HL-60 (cell line): ENCODE data around the gene MED4.

ENCODE experiments used
- DNase-seq, 2 experiments: peaks; one replicate each; pipeline ENCODE4 v3.0.0-alpha.2; 2010 to 2020; ENCODE audit warnings: low read depth in 1 of 2, low spot score in 1 of 2
- H3K27ac ChIP-seq: fragments of 250-450 bp; sonication (Bioruptor Pico); replicated peaks from 2 replicates; pipeline ENCODE4 v1.5.1; 2020; ENCODE audit warnings: mild to moderate bottlenecking, moderate library complexity
- H3K27me3 ChIP-seq: fragments of 250-450 bp; sonication (Bioruptor Pico); 2 replicates; pipeline ENCODE4 v1.5.1; 2021; ENCODE audit warnings: mild to moderate bottlenecking, moderate library complexity; ENCODE audit not compliant: insufficient read depth, poor library complexity, severe bottlenecking
- H3K4me3 ChIP-seq: replicated peaks from 2 replicates; pipeline ENCODE4 v1.5.1; 2011; ENCODE audit warnings: mild to moderate bottlenecking, control low read depth, low read length; ENCODE audit not compliant: insufficient read depth
- GABPA ChIP-seq: IDR thresholded peaks from 2 replicates; pipeline ENCODE4 v1.6.1; 2012; ENCODE audit warnings: low read depth
- POLR2AphosphoS5 ChIP-seq: IDR thresholded peaks from 2 replicates; pipeline ENCODE4 v1.6.1; 2012; ENCODE audit warnings: low read depth
- SPI1 ChIP-seq: IDR thresholded peaks from 2 replicates; pipeline ENCODE4 v1.6.1; 2012; ENCODE audit warnings: low read depth, mild to moderate bottlenecking, borderline replicate concordance
- TF ChIP-seq, protein P1 (sequence below): IDR thresholded peaks from 2 replicates; pipeline ENCODE4 v1.6.1; 2012; ENCODE audit warnings: low read depth; ENCODE audit not compliant: insufficient replicate concordance
- TF ChIP-seq, protein P2 (sequence below): IDR thresholded peaks from one replicate; pipeline ENCODE4 v1.5.1; 2011; ENCODE audit warnings: low read length, control low read depth, inconsistent platforms; ENCODE audit not compliant: insufficient read depth

Gene MED4

DNA sequence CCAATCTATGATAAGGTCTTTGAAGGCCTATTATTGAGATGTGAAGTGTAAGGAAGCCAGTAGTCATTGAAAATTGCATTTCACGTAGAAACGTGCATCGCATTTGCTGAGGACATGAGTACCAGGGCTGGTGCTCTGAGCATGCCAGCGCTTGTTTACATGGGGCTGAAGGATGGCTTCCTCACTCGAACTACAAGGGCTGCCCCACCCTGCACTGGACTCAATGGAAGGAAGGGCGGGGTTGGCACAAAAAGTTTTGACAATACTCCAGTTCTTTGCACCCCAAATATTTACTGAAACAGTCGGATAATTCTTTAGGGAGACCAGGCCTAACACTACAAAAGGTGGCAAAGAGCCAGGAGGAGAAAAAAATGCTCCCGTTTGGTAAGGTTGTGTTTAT lies 28.9 kb upstream of the MED4 start:
- TF ChIP-seq, protein P1, sequence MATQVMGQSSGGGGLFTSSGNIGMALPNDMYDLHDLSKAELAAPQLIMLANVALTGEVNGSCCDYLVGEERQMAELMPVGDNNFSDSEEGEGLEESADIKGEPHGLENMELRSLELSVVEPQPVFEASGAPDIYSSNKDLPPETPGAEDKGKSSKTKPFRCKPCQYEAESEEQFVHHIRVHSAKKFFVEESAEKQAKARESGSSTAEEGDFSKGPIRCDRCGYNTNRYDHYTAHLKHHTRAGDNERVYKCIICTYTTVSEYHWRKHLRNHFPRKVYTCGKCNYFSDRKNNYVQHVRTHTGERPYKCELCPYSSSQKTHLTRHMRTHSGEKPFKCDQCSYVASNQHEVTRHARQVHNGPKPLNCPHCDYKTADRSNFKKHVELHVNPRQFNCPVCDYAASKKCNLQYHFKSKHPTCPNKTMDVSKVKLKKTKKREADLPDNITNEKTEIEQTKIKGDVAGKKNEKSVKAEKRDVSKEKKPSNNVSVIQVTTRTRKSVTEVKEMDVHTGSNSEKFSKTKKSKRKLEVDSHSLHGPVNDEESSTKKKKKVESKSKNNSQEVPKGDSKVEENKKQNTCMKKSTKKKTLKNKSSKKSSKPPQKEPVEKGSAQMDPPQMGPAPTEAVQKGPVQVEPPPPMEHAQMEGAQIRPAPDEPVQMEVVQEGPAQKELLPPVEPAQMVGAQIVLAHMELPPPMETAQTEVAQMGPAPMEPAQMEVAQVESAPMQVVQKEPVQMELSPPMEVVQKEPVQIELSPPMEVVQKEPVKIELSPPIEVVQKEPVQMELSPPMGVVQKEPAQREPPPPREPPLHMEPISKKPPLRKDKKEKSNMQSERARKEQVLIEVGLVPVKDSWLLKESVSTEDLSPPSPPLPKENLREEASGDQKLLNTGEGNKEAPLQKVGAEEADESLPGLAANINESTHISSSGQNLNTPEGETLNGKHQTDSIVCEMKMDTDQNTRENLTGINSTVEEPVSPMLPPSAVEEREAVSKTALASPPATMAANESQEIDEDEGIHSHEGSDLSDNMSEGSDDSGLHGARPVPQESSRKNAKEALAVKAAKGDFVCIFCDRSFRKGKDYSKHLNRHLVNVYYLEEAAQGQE: no peak
- TF ChIP-seq, protein P2, sequence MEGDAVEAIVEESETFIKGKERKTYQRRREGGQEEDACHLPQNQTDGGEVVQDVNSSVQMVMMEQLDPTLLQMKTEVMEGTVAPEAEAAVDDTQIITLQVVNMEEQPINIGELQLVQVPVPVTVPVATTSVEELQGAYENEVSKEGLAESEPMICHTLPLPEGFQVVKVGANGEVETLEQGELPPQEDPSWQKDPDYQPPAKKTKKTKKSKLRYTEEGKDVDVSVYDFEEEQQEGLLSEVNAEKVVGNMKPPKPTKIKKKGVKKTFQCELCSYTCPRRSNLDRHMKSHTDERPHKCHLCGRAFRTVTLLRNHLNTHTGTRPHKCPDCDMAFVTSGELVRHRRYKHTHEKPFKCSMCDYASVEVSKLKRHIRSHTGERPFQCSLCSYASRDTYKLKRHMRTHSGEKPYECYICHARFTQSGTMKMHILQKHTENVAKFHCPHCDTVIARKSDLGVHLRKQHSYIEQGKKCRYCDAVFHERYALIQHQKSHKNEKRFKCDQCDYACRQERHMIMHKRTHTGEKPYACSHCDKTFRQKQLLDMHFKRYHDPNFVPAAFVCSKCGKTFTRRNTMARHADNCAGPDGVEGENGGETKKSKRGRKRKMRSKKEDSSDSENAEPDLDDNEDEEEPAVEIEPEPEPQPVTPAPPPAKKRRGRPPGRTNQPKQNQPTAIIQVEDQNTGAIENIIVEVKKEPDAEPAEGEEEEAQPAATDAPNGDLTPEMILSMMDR: no peak
- TF ChIP-seq GABPA (no peak), POLR2AphosphoS5 (no peak), SPI1 (no peak)
- Histone ChIP-seq H3K27me3 (no peaks in the 10 kb centered on the region), H3K4me3 (no peak overlapping the region), H3K27ac (no peak overlapping the region)
- DNase-seq: no peak

DNA sequence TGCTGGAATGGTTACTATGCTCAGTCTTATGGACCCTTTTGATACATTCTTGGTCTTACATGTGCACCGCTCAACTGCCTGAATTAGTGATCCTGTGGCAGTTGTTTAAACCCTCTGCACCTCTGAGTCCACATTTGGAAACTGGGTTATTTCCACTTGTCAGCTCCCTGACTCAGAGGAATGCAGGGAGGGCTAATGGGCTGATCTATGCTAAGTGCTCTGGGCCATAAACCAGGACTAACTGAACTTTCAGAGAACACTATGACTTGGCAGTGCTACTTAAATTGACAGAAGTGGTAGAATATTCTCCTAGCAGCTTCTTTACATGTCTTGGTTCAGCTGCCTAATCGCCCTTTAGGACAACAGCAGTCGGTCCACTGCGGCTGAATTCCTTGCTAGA lies 26.8 kb upstream of the MED4 start:
- TF ChIP-seq GABPA (no peak), SPI1 (no peak), POLR2AphosphoS5 (no peak)
- TF ChIP-seq, protein P2: no peak
- TF ChIP-seq, protein P1: no peak
- no peaks in the 10 kb centered on the region for H3K27me3 ChIP-seq
- H3K27ac ChIP-seq: no peak overlapping the region
- no peak overlapping the region for H3K4me3 ChIP-seq
- DNase-seq: no peak

DNA sequence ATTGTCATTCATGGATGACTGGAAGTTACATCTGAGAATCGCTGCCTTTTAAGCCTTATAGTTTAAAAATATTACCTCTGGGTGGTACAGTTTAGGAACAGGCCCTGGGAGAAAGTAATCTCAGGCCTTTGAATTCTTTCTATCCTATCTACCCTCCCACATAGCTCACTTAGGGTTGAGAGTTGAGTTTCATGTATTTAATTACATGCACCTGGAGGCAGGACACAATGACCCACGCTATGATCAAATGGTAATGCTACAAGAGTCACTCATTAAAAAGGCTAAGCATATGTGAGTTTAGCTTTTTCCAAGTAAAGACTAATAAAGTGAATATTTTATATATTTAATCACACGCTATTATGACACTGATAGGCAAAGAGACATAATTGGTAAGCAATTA lies 25.3 kb upstream of the MED4 start:
- Histone ChIP-seq H3K27me3 (no peaks in the 10 kb centered on the region), H3K27ac (no peak overlapping the region), H3K4me3 (no peak overlapping the region)
- TF ChIP-seq POLR2AphosphoS5: no peak
- TF ChIP-seq, protein P1: no peak
- no peak for TF ChIP-seq SPI1
- TF ChIP-seq GABPA: no peak
- TF ChIP-seq, protein P2: no peak
- no peak for DNase-seq
